Measurements from ENCODE around the gene PRKCI. TPM values are rescaled to one million over a fixed set of nuclear protein-coding genes. Genes with fewer than 3 reads are reported as not detected.

Gene PRKCI
- total RNA-seq, 2 experiments from 2014 or later = 17.4 to 21.3 TPM

GRCh38 chr3:170247875-170248274 lies 25.7 kb downstream of the PRKCI start:
- no peak for ATAC-seq
- no peak for DNase-seq
- no peak overlapping the region for H3K27ac Mint-ChIP-seq
- TF ChIP-seq CTCF (IDR thresholded peaks at IDR 0.05) = no peak
- intact Hi-C loops (cut with micrococcal nuclease) = no loop called here
- H3K27me3 Mint-ChIP-seq = no peaks in the 10 kb centered on the region
- H3K9me3 Mint-ChIP-seq = peaks cover 4% of the 10 kb centered on the region
- H3K4me3 Mint-ChIP-seq = no peak overlapping the region
- H3K36me3 Mint-ChIP-seq (ENCODE audit: low read depth) = peaks cover 16% of the 10 kb centered on the region
- ChIA-PET POLR2A (no interaction called here), CTCF (no interaction called here)
- H3K4me1 Mint-ChIP-seq (ENCODE audit: low read depth) = peaks cover 11% of the 10 kb centered on the region

- Mint-ChIP-seq H3K36me3 (ENCODE audit: low read depth) (peaks cover 53% of the 10 kb centered on the region), H3K4me3 (peak overlapping the region; percentile 26), H3K27me3 (no peaks in the 10 kb centered on the region), H3K9me3 (peaks cover 18% of the 10 kb centered on the region), H3K27ac (peak overlapping the region; percentile 90), H3K4me1 (ENCODE audit: low read depth) (peaks cover 40% of the 10 kb centered on the region)
- POLR2A ChIA-PET = interaction anchor here (0.6 kb wide), 1 partner anchor 163 kb away, joined by 3 read pairs; no protein-coding TSS in a partner anchor
- CTCF ChIA-PET = no interaction called here
- DNase-seq (no peak), ATAC-seq (peak; percentile 25)
- TF ChIP-seq CTCF (IDR thresholded peaks at IDR 0.05) = no peak
- intact Hi-C loops (cut with micrococcal nuclease) = no loop called here
Observed at GRCh38 chr3:170256597-170256996, 34.4 kb downstream of the PRKCI start.

GRCh38 chr3:170257145-170257544 lies 34.9 kb downstream of the PRKCI start:
- Mint-ChIP-seq H3K27ac (peak overlapping the region; percentile 90), H3K27me3 (no peaks in the 10 kb centered on the region), H3K36me3 (ENCODE audit: low read depth) (peaks cover 53% of the 10 kb centered on the region), H3K4me1 (ENCODE audit: low read depth) (peaks cover 40% of the 10 kb centered on the region), H3K4me3 (peak overlapping the region; percentile 11), H3K9me3 (peaks cover 18% of the 10 kb centered on the region)
- ChIA-PET CTCF (no interaction called here), POLR2A (interaction anchor here (0.6 to 1.1 kb wide), 4 partner anchors 76 to 493 kb away, joined by 3 to 4 read pairs (median 3); partner anchors contain the start of gene PHC3)
- intact Hi-C loops (cut with micrococcal nuclease) = no loop called here
- DNase-seq (peak; percentile 73), ATAC-seq (peak; percentile 76)
- TF ChIP-seq CTCF (IDR thresholded peaks at IDR 0.05) = no peak

GRCh38 chr3:170258105-170258487 lies 35.9 kb downstream of the PRKCI start:
- Mint-ChIP-seq H3K27me3 (no peaks in the 10 kb centered on the region), H3K4me1 (ENCODE audit: low read depth) (peaks cover 40% of the 10 kb centered on the region), H3K36me3 (ENCODE audit: low read depth) (peaks cover 47% of the 10 kb centered on the region), H3K4me3 (peak overlapping the region; percentile 40), H3K9me3 (peaks cover 12% of the 10 kb centered on the region), H3K27ac (peak overlapping the region; percentile 90)
- DNase-seq (no peak), ATAC-seq (peak; percentile 27)
- intact Hi-C loops (cut with micrococcal nuclease) = no loop called here
- CTCF ChIA-PET = no interaction called here
- POLR2A ChIA-PET = interaction anchor here (0.8 to 1.2 kb wide), 5 partner anchors 76 to 494 kb away, joined by 3 to 4 read pairs (median 3); partner anchors contain the start of gene PHC3
- TF ChIP-seq CTCF (IDR thresholded peaks at IDR 0.05) = no peak

- no peak for ATAC-seq
- TF ChIP-seq CTCF (IDR thresholded peaks at IDR 0.05) = no peak
- ChIA-PET CTCF (no interaction called here), POLR2A (no interaction called here)
- Mint-ChIP-seq H3K4me1 (ENCODE audit: low read depth) (peaks cover 40% of the 10 kb centered on the region), H3K27ac (peak overlapping the region; percentile 13), H3K9me3 (peaks cover 12% of the 10 kb centered on the region), H3K4me3 (no peak overlapping the region), H3K36me3 (ENCODE audit: low read depth) (peaks cover 43% of the 10 kb centered on the region), H3K27me3 (no peaks in the 10 kb centered on the region)
- no peak for DNase-seq
- intact Hi-C loops (cut with micrococcal nuclease) = no loop called here
Observed at GRCh38 chr3:170259907-170260306, 37.7 kb downstream of the PRKCI start.
